GM12878 (cell line): ENCODE measurements around the gene EHBP1L1. TPM values are rescaled to one million over a fixed set of nuclear protein-coding genes. Genes with fewer than 3 reads are reported as not detected.

Experiments
- CBX5 ChIP-seq: sonication (generic); IDR thresholded peaks from 2 replicates; pipeline ENCODE4 v1.6.1; 2016; ENCODE audit warnings: low read depth, moderate library complexity, mild to moderate bottlenecking, inconsistent platforms
- CHD4 ChIP-seq: fragments of 200-600 bp; sonication (generic); IDR thresholded peaks from 2 replicates; pipeline ENCODE4 v1.6.1; 2016; ENCODE audit warnings: mild to moderate bottlenecking
- CREB1 ChIP-seq: IDR thresholded peaks from 2 replicates; pipeline ENCODE4 v1.6.1; 2012; ENCODE audit warnings: low read depth, mild to moderate bottlenecking, inconsistent platforms
- ETV6 ChIP-seq, 2 experiments: fragments of 450-650 bp in 1 of 2; IDR thresholded peaks in 1 of 2; conservative IDR thresholded peaks in 1 of 2; 2 replicates each; pipeline ENCODE4 v1.6.1; 2014; ENCODE audit warnings: antibody characterized with exemption in 1 of 2, borderline replicate concordance in 1 of 2, low read depth in 1 of 2, mild to moderate bottlenecking in 1 of 2, moderate library complexity in 1 of 2
- HCFC1 ChIP-seq: fragments of 150-350 bp; IDR thresholded peaks from 2 replicates; pipeline ENCODE4 v1.6.1; 2014; ENCODE audit warnings: low read length
- IKZF2 ChIP-seq, 2 experiments: fragments of 450-650 bp; IDR thresholded peaks; 2 replicates each; pipeline ENCODE4 v1.6.1; 2017; ENCODE audit warnings: mild to moderate bottlenecking in 2 of 2, moderate library complexity in 2 of 2
- IRF4 ChIP-seq: IDR thresholded peaks from 2 replicates; pipeline ENCODE4 v1.6.1; 2011; ENCODE audit warnings: low read depth, low read length
- MEF2A ChIP-seq: IDR thresholded peaks from 2 replicates; pipeline ENCODE4 v1.6.1; 2011; ENCODE audit warnings: low read depth, mild to moderate bottlenecking, low read length, moderate library complexity; ENCODE audit not compliant: insufficient read depth
- MTA2 ChIP-seq: fragments of 450-650 bp; IDR thresholded peaks from 2 replicates; pipeline ENCODE4 v1.6.1; 2016; ENCODE audit warnings: low read depth, mild to moderate bottlenecking, moderate library complexity
- MYB ChIP-seq: fragments of 150-350 bp; IDR thresholded peaks from 2 replicates; pipeline ENCODE4 v1.6.1; 2014; ENCODE audit warnings: mild to moderate bottlenecking, low read depth, low read length, borderline replicate concordance
- MYC ChIP-seq: IDR thresholded peaks from 2 replicates; pipeline ENCODE4 v1.6.1; 2011; ENCODE audit warnings: mild to moderate bottlenecking, low read length, moderate library complexity, inconsistent platforms; ENCODE audit not compliant: insufficient read depth, insufficient replicate concordance, insufficient read length, severe bottlenecking
- NR2C2 ChIP-seq: IDR thresholded peaks from 2 replicates; pipeline ENCODE4 v1.6.1; 2011; ENCODE audit warnings: borderline replicate concordance, low read depth; ENCODE audit not compliant: control insufficient read depth, insufficient read length
- NRF1 ChIP-seq: conservative IDR thresholded peaks from 2 replicates; pipeline ENCODE4 v1.6.1; 2011; ENCODE audit warnings: mild to moderate bottlenecking, low read depth, low read length, improper control_type of control experiment
- PML ChIP-seq: IDR thresholded peaks from 2 replicates; pipeline ENCODE4 v1.6.1; 2012; ENCODE audit warnings: low read length, inconsistent platforms
- POLR2AphosphoS2 ChIP-seq: IDR thresholded peaks from 2 replicates; pipeline ENCODE4 v1.6.1; 2011; ENCODE audit warnings: low read depth, mild to moderate bottlenecking, low read length, improper control_type of control experiment, moderate library complexity
- RELA ChIP-seq: fragments of 450-650 bp; IDR thresholded peaks from 2 replicates; pipeline ENCODE4 v1.8.0; 2014; ENCODE audit warnings: borderline replicate concordance; ENCODE audit not compliant: partially characterized antibody
- RUNX3 ChIP-seq: IDR thresholded peaks from 2 replicates; pipeline ENCODE4 v1.6.1; 2012; ENCODE audit warnings: low read length, inconsistent platforms
- SMAD1 ChIP-seq: fragments of 450-650 bp; IDR thresholded peaks from 2 replicates; pipeline ENCODE4 v1.6.1; 2018; ENCODE audit warnings: mild to moderate bottlenecking, low read depth; ENCODE audit not compliant: partially characterized antibody
- STAT3 ChIP-seq: IDR thresholded peaks from 2 replicates; pipeline ENCODE4 v1.6.1; 2011; ENCODE audit warnings: low read depth, low read length, improper control_type of control experiment
- TBL1XR1 ChIP-seq: IDR thresholded peaks from 2 replicates; pipeline ENCODE4 v1.6.1; 2012; ENCODE audit warnings: low read depth, low read length, improper control_type of control experiment
- TCF7 ChIP-seq: IDR thresholded peaks from 2 replicates; pipeline ENCODE4 v1.6.1; 2014; ENCODE audit warnings: antibody characterized with exemption, borderline replicate concordance
- ZNF622 ChIP-seq: fragments of 450-650 bp; IDR thresholded peaks from 2 replicates; pipeline ENCODE4 v1.6.1; 2017; ENCODE audit warnings: mild to moderate bottlenecking, inconsistent platforms
- ZSCAN29 ChIP-seq: fragments of 450-650 bp; IDR thresholded peaks from 2 replicates; pipeline ENCODE4 v1.6.1; 2017; ENCODE audit warnings: mild to moderate bottlenecking, moderate library complexity
- ZZZ3 ChIP-seq: IDR thresholded peaks from 2 replicates; pipeline ENCODE4 v1.6.1; 2011; ENCODE audit warnings: low read depth; ENCODE audit not compliant: control insufficient read depth, insufficient read length
- polyA plus RNA-seq, 11 experiments: library from polyadenylated mRNA; depleted of rRNA in 4 of 11; unstranded in 6 of 11; stranded (reverse) in 5 of 11; fragments of >200 nt; fragmentation: Nextera tagmentation in 4 of 11; fragmentation: Illumina TruSeq in 1 of 11; extraction: Ambion mirVana in 4 of 11; extraction: Trizol in 1 of 11; gene quantifications; 1 replicate in 1 of 11; 2 replicates in 10 of 11; pipeline versions ENCODE4 v1.2.1 to v1.2.3, GENCODE V29; 2011 to 2016; ENCODE audit warnings: inconsistent platforms in 2 of 11, missing spikeins in 2 of 11, low read depth in 1 of 11
- total RNA-seq, 4 experiments: library from RNA; depleted of rRNA in 3 of 4; stranded (reverse); fragments of >200 nt in 3 of 4; fragmentation: Illumina TruSeq in 1 of 4; extraction: Trizol in 1 of 4; gene quantifications; 2 replicates each; pipeline versions ENCODE4 v1.2.1 to v1.2.3, GENCODE V29; 2013 to 2021
- TF ChIP-seq, protein P1 (sequence below): fragments of 450-650 bp; IDR thresholded peaks from 2 replicates; pipeline ENCODE4 v1.6.1; 2017; ENCODE audit warnings: borderline replicate concordance
- TF ChIP-seq, protein P2 (sequence below): IDR thresholded peaks from 2 replicates; pipeline ENCODE4 v1.6.1; 2011; ENCODE audit warnings: low read depth, mild to moderate bottlenecking, low read length, moderate library complexity, borderline replicate concordance; ENCODE audit errors: extremely low read depth
- TF ChIP-seq, protein P3 (sequence below): fragments of 450-650 bp; IDR thresholded peaks from 2 replicates; pipeline ENCODE4 v1.6.1; 2017; ENCODE audit warnings: mild to moderate bottlenecking, moderate library complexity

EHBP1L1 gene
- total and polyA plus RNA-seq, 10 of the 15 experiments (the other 5 are each of a cell fraction or from before 2014, with no cell fraction given) = 0.06 to 99.4 (median 32.7) TPM

DNA sequence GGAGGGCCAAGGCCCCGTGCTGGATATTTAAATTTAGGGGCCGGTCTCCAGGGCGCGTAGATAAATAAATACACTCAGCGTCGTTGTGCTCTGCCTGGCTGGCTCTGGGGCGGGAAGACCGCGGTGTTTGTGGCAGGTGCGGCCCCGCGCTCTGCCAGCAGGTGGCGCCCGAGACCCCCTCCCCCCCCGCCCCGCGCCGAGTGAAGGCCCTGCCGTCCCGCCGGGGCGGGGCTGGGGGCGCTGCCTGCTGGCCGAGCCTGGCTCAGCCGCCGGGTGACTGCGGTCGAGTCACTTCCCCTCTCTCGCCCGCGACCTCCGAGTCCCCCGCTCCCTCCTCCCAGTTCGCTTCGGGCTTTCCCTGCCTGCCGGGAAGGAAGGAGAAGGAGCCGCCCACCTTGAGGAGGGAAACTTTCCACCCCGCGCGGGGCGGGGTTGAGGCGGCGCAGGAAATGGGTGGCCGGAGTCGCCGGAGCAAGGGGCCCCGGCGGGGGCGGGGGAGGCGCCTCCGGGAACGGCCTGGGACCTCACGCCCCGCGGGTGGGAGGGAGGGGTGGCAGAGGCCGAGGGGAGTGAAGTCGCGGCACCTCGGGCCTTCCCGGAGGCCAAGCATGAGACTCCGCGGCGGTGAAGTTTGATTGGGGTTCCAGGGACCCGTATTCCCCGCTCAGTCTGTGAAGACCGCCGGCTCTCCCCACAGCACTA, 1.6 kb upstream of the EHBP1L1 start (continued):
- TF ChIP-seq ZSCAN29 (peak; percentile 40; the same call in 1 of the 2 replicates), NRF1 (no peak), ETV6 (conservative IDR thresholded peaks at IDR 0.05 in 1 of 2, IDR thresholded peaks at IDR 0.05 in 1 of 2; ENCODE audit: borderline replicate concordance in 1 of 2, low read depth in 1 of 2) (peak in 1 of 2 experiments; percentile 49; a peak in 2 of 4 replicates), RUNX3 (no peak), MYC (no peak), MTA2 (peak; percentile 37; the same call in 1 of the 2 replicates), CREB1 (no peak), RELA (no peak), MYB (no peak), STAT3 (no peak), IKZF2 (IDR thresholded peaks at IDR 0.05) (peak; percentile 97 to 98), POLR2AphosphoS2 (no peak), NR2C2 (no peak), IRF4 (peak; percentile 79), SMAD1 (no peak), MEF2A (peak; percentile 76), TCF7 (no peak), CHD4 (no peak), ZNF622 (no peak), TBL1XR1 (peak; percentile 69), HCFC1 (no peak), CBX5 (no peak), ZZZ3 (no peak), PML (no peak)
- TF ChIP-seq, protein P1, sequence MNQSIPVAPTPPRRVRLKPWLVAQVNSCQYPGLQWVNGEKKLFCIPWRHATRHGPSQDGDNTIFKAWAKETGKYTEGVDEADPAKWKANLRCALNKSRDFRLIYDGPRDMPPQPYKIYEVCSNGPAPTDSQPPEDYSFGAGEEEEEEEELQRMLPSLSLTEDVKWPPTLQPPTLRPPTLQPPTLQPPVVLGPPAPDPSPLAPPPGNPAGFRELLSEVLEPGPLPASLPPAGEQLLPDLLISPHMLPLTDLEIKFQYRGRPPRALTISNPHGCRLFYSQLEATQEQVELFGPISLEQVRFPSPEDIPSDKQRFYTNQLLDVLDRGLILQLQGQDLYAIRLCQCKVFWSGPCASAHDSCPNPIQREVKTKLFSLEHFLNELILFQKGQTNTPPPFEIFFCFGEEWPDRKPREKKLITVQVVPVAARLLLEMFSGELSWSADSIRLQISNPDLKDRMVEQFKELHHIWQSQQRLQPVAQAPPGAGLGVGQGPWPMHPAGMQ = no peak
- TF ChIP-seq, protein P2, sequence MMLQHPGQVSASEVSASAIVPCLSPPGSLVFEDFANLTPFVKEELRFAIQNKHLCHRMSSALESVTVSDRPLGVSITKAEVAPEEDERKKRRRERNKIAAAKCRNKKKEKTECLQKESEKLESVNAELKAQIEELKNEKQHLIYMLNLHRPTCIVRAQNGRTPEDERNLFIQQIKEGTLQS = no peak
- TF ChIP-seq, protein P3, sequence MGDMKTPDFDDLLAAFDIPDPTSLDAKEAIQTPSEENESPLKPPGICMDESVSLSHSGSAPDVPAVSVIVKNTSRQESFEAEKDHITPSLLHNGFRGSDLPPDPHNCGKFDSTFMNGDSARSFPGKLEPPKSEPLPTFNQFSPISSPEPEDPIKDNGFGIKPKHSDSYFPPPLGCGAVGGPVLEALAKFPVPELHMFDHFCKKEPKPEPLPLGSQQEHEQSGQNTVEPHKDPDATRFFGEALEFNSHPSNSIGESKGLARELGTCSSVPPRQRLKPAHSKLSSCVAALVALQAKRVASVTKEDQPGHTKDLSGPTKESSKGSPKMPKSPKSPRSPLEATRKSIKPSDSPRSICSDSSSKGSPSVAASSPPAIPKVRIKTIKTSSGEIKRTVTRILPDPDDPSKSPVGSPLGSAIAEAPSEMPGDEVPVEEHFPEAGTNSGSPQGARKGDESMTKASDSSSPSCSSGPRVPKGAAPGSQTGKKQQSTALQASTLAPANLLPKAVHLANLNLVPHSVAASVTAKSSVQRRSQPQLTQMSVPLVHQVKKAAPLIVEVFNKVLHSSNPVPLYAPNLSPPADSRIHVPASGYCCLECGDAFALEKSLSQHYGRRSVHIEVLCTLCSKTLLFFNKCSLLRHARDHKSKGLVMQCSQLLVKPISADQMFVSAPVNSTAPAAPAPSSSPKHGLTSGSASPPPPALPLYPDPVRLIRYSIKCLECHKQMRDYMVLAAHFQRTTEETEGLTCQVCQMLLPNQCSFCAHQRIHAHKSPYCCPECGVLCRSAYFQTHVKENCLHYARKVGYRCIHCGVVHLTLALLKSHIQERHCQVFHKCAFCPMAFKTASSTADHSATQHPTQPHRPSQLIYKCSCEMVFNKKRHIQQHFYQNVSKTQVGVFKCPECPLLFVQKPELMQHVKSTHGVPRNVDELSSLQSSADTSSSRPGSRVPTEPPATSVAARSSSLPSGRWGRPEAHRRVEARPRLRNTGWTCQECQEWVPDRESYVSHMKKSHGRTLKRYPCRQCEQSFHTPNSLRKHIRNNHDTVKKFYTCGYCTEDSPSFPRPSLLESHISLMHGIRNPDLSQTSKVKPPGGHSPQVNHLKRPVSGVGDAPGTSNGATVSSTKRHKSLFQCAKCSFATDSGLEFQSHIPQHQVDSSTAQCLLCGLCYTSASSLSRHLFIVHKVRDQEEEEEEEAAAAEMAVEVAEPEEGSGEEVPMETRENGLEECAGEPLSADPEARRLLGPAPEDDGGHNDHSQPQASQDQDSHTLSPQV = peak; percentile 80; the same call in 1 of the 2 replicates
